ENCODE results near the gene ABCA12.

The ABCA12 gene

GRCh38 chr2:215119847-215120246 lies 18.6 kb downstream of the ABCA12 start:
- DNase-seq (ENCODE audit: low read depth) = no peak

DNA sequence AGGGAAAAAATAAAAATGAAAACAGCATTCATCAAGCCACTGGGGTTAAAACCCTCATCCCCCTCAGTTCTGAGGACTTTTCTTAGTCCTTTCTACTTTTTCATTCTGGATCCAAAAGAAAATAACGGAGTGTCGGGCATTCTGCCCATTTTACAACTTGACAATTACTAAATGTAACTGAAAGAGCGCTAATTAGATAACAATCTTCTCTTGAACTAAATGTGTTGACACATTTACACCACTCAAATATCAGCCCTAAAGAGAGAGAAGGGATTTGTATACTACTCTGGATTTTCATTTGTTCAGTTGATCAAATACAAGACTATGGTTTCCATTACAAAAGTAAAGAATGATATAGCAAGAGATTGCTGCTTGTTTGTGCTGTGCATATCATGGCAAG lies 27.5 kb downstream of the ABCA12 start:
- DNase-seq (ENCODE audit: low read depth) = no peak

GRCh38 chr2:215107216-215108056 lies 31.0 kb downstream of the ABCA12 start:
- DNase-seq (ENCODE audit: low read depth) = no peak

GRCh38 chr2:215105607-215106354 lies 32.6 kb downstream of the ABCA12 start:
- DNase-seq (ENCODE audit: low read depth) = no peak

GRCh38 chr2:215104226-215104625 lies 34.2 kb downstream of the ABCA12 start:
- DNase-seq (ENCODE audit: low read depth) = no peak

DNA sequence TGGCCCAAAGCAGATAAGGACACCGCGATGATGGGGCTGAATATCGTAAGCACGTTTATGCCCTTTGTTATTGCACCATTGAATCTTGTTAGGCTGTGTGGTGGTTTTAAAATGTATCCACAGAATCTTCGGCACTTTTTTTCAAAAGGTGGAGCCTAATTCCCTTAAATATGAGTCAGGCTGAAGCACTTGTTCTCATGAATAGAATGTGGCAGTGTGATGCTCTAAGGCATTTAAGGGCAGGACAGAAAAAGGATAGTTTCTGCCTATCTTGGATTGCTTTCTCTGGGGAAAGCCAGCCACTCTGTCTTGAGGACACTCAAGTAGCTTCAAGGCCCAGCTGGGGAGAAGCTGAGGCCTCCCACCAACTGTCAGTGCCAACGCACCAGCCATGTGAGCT lies 39.6 kb downstream of the ABCA12 start:
- DNase-seq (ENCODE audit: low read depth) = no peak

- DNase-seq (ENCODE audit: low read depth) = no peak
These were observed 54.3 kb downstream of the ABCA12 start for GRCh38 chr2:215084080-215084479.

DNA sequence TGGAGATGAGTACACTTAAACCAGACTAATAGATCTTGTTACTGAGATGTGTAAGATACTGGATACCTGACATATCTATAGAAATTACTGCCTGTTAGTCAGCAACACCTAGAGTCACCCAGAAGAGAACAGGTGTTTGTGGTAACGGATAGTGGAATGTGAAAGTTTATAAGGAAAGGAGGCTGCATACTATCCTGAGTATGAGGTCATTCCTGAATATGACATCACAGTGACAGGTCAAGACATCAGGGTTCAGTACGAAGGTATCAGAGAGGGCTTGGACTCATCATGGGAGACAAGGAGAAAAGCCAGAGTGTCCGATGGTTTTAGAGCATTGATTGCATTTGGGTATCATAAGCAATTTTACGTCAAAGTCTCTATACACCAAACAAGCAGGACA lies 55.3 kb downstream of the ABCA12 start:
- no peak for DNase-seq (ENCODE audit: low read depth)

DNA sequence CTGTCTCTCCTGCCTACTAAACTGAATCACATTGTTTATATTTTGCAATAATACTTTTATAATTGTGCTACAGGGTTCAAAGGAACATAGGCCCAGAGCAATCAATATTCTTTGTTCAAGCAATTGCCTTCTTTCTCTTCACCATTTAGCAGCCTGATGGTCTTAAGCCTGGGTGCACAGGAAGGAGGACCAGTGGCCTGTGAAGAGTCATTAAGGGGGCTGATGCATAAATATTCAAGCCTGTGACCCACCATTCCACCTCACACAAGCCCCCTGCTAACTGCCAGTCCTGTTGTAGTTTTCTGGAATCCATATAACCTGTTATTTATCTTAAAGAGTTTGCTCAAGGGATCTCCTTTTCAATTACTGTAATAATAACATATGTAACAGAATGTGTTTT lies 56.0 kb downstream of the ABCA12 start:
- DNase-seq (ENCODE audit: low read depth) = no peak

- DNase-seq (ENCODE audit: low read depth) = no peak
These were observed 57.9 kb downstream of the ABCA12 start for GRCh38 chr2:215080545-215080944.

DNA sequence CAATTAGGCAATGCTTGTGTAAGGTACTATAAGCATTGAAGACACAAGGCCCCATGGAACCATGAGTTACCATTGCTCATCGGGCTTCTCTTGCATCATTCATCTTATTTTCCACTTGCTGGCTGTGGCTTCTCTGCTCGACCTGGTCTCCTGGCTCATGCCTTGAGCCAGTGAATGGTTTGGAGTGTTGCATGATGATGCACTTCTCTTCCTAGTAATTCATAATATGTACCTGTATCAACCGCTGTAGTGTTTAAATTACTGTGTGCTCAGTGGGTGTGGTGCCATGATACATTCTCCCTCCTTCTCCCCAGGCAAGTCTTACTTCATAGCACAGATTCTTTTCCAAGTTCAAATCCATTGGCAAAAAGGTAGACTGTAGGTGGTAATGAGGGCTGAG lies 66.8 kb downstream of the ABCA12 start:
- DNase-seq (ENCODE audit: low read depth) = no peak

DNA sequence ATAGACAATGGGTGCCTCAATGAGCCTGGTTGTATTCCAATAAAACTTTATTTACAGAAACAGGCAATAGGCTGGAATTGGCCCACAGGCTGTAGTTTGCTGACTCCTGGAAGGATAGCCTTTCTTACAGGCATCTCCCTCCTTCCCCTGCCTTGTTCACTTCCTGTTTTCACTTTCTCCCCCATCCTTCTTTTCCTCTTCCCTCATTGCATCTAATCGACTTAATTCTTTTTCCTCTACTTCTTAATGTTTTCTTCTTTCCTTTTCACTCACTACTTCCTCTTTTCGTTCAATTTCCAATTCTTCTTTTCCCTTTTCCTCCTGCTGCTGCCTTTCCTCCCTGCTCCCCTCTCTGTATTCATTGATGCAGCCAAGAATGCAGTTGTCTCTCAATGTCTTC lies 70.0 kb downstream of the ABCA12 start:
- DNase-seq (ENCODE audit: low read depth) = no peak

- DNase-seq (ENCODE audit: low read depth) = no peak
These were observed 72.3 kb downstream of the ABCA12 start for GRCh38 chr2:215066124-215066523.

- no peak for DNase-seq (ENCODE audit: low read depth)
These were observed 74.9 kb downstream of the ABCA12 start for GRCh38 chr2:215063526-215063925.

- no peak for DNase-seq (ENCODE audit: low read depth)
These were observed 77.4 kb downstream of the ABCA12 start for GRCh38 chr2:215060861-215061536.

DNA sequence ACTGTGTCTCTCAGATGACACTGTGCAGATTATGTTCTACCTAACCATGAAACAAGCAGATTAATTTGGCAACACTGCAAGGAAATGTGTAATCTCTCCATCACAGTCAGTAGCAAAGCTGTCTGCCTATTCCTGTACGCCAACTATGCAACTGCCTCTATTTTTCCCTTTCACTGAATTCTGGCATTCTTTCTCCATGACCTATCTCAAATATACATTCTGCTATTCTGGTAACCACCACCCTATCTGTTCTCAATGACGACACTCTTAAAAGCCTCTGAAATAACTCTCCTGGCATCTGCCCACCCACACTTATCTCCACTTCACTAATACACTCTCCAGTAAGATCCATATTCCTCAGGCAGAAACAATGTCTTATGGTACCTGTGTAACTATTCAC lies 78.7 kb downstream of the ABCA12 start:
- no peak for DNase-seq (ENCODE audit: low read depth)

DNA sequence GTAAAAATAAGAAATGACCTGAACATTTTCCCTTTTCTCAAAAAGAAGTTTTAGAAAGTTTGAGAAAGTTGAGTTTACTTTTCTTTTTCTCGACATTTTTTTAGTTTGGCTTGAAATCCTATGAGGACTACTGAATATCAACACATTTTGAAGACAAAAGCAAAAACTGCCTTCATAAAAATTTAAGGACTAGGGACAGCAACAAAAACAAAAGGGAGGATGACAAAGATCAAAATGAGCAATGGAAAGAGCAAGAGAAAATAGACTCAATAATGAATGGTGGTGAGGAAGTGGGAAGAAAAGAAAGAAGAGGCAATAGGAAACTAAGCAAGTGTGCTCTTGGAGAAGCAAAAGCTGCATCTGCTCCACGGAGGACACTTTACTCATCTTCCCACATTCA lies 82.5 kb downstream of the ABCA12 start:
- DNase-seq (ENCODE audit: low read depth) = no peak

GRCh38 chr2:215052810-215053209 lies 85.6 kb downstream of the ABCA12 start:
- DNase-seq (ENCODE audit: low read depth) = no peak

- DNase-seq (ENCODE audit: low read depth) = no peak
These were observed 86.0 kb downstream of the ABCA12 start for GRCh38 chr2:215052404-215052803.

GRCh38 chr2:215049341-215049740 lies 89.1 kb downstream of the ABCA12 start:
- DNase-seq (ENCODE audit: low read depth) = no peak

- no peak for DNase-seq (ENCODE audit: low read depth)
These were observed 100.0 kb downstream of the ABCA12 start for GRCh38 chr2:215038421-215038820.

DNA sequence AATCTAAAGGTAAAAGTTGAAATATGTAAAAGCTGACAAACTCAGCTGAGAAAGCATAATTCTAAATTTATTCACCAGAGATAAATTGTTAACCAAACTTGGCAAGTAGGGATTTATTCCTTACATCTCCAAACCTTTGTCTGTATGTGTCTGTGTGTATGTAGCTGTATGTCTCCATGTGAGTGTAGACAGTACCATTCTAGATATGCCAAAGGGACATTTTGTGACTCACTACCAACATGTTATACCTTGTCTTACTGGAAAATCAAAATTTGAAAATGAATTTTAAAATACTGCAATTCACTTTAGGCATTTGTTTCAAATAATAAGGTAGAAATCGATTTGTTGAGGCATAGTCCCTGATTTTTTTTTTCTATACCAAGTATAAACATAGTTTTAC lies 102.1 kb downstream of the ABCA12 start:
- no peak for DNase-seq (ENCODE audit: low read depth)

- DNase-seq (ENCODE audit: low read depth) = no peak
These were observed 104.3 kb downstream of the ABCA12 start for GRCh38 chr2:215034154-215034553.

Data from stimulated activated CD8-positive, alpha-beta memory T cell treated with anti-CD3 and anti-CD28 coated beads, Interleukin-7, amount 100 ng/mL, for 24 hours (primary cell).